RWPE1 (cell line): ENCODE results near the gene COIL.
A peak's percentile ranks its signal among the peaks of the same experiment; 100 is the strongest.

Experiments
- CTCF ChIA-PET: fragments of 350-600 bp; sonication (Branson Sonifier 250); formaldehyde crosslinking; extraction: SDS; loops from one replicate; lab custom pipeline; 2021; lab: Yijun Ruan, JAX
- POLR2A ChIA-PET: fragments of 400-600 bp; formaldehyde crosslinking; extraction: SDS; loops from one replicate; lab custom pipeline; 2020; ENCODE audit warnings: antibody characterized with exemption; ENCODE audit not compliant: low non-redundant PET; lab: Yijun Ruan, JAX
- DNase-seq: peaks from one replicate; pipeline ENCODE4 v3.0.0; 2012; ENCODE audit warnings: low spot score
- H3K27ac ChIP-seq: fragments of 450-650 bp; 2 replicates; pipeline ENCODE4 v1.5.1; 2017
- TF ChIP-seq, protein P1 (sequence below): fragments of 450-650 bp; conservative IDR thresholded peaks from 2 replicates; pipeline ENCODE4 v1.5.1; 2017; ENCODE audit warnings: low read depth, mild to moderate bottlenecking

Gene COIL

DNA sequence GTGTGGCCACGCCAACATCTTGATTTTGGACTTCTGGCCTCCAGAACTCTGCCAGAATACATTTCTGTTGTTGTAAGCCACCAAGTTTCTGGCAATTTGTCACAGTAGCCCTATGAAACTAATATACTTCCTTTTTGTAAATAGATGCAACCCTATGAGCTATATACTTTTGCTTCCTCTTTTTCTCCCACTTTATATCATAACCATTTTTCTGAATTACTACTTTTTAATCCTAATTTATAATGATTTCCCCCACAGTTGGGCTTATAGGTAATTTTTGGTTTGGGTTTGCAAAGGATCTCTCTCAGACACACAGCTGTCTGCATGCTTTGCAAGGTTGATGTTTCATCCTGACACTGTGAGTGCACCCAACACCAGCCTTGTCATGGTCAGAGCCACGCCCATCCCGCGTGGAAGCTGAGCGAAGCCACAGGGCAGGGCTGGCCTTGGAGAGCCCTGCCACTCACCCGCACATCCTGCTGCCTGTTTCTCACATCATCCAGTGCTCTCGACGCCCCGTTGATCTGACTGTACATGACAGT is 52.8 kb downstream of the COIL start:
- TF ChIP-seq, protein P1, sequence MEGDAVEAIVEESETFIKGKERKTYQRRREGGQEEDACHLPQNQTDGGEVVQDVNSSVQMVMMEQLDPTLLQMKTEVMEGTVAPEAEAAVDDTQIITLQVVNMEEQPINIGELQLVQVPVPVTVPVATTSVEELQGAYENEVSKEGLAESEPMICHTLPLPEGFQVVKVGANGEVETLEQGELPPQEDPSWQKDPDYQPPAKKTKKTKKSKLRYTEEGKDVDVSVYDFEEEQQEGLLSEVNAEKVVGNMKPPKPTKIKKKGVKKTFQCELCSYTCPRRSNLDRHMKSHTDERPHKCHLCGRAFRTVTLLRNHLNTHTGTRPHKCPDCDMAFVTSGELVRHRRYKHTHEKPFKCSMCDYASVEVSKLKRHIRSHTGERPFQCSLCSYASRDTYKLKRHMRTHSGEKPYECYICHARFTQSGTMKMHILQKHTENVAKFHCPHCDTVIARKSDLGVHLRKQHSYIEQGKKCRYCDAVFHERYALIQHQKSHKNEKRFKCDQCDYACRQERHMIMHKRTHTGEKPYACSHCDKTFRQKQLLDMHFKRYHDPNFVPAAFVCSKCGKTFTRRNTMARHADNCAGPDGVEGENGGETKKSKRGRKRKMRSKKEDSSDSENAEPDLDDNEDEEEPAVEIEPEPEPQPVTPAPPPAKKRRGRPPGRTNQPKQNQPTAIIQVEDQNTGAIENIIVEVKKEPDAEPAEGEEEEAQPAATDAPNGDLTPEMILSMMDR, result no peak
- peak overlapping the region; percentile 38 for H3K27ac ChIP-seq
- POLR2A ChIA-PET, result no interaction called here
- no peak for DNase-seq
- CTCF ChIA-PET, result no interaction called here

DNA sequence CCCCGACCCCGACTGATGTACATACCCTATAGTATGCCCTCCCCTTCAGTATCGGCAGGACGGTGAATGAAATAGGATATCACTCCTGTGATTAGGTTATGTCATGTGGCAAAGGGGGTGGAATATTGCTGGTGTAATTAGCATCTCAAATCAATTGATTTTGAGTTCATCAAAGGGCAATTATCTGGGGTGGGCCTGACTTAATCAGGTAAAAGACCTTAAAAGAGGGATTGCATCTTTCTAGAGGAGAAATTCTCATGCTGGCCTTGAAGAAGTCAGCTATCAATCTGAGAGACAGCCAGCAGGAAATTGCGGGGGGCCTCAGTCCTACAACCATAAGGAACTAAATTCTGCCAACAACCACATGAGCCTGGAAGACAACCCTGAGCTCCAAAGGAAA is 57.3 kb downstream of the COIL start:
- CTCF ChIA-PET, result interaction anchor here (0.6 kb wide), 1 partner anchor 10 kb away, joined by 4 read pairs; the partner anchor contains the start of gene TRIM25
- TF ChIP-seq, protein P1, result no peak
- POLR2A ChIA-PET, result no interaction called here

DNA sequence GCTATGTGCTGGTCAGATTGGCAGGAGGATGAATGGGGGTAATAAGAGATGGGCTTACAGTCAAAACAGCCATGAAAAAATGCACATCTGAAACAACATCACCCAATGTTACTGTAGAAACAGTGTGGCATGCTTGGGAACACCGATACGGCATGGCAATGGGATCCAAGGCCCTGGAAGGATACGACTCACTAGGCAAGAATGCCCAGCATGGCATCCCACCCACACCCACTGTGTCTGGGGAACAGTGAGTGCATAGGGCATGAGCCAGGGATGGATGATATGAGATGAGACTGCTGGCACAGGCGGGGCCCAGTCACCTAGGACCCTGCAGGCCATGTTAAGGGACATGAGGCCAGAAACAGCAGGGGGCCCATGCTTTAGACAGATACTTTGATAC is 58.5 kb downstream of the COIL start:
- POLR2A ChIA-PET, result no interaction called here
- peak; percentile 90 for DNase-seq
- CTCF ChIA-PET, result no interaction called here
- peak overlapping the region; percentile 74 for H3K27ac ChIP-seq
- TF ChIP-seq, protein P1, result no peak

More for the DNA sequence above, 57.3 kb downstream of the COIL start:
- no peak overlapping the region for H3K27ac ChIP-seq
- DNase-seq, result no peak

DNA sequence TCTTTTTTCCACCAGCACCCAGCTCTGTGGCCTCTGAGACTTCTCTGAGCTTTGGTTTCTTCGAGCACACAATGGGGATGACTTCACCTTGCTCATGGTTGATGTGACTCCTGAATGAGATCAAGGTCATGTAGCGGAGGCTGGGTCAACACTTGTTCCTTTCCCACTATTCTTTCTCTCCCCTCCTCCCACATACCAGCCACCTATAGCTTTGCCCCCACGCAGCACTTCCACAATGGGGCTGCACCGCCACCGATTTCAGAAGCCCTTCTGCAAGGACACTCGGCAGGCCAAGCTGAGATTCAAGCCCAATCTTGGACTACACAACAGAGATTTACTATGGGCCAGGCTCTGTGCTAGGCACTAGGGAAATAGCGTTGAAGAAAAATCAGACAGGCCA is 61.4 kb downstream of the COIL start:
- TF ChIP-seq, protein P1, result no peak
- DNase-seq, result no peak
- POLR2A ChIA-PET, result no interaction called here
- CTCF ChIA-PET, result no interaction called here
- H3K27ac ChIP-seq, result peak overlapping the region; percentile 27; the same call in 1 of the 2 replicates

DNA sequence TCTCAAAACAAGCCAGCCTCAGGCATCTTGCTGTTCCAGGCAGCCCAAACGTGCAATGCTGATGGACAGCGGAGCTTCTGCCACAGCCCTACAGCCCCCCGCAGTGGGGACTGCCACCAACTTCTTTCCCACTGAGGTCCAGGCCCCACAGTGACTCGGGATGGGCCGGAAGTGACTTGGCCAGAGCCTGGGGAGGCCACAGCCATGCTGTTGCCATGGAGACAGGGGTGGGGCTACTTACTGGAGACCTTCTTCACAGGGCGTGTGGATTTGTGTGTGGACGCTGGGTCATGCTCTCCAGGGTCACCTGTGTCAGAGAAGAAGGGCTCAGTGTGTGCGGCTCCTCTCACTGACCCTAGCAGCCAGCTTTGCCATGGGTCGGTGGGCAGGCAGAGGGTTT is 62.0 kb downstream of the COIL start:
- ChIA-PET CTCF (interaction anchor here (0.8 kb wide), 1 partner anchor 310 kb away, joined by 3 read pairs; no protein-coding TSS in a partner anchor), POLR2A (no interaction called here)
- DNase-seq, result no peak
- peak overlapping the region; percentile 27 for H3K27ac ChIP-seq
- TF ChIP-seq, protein P1, result no peak

DNA sequence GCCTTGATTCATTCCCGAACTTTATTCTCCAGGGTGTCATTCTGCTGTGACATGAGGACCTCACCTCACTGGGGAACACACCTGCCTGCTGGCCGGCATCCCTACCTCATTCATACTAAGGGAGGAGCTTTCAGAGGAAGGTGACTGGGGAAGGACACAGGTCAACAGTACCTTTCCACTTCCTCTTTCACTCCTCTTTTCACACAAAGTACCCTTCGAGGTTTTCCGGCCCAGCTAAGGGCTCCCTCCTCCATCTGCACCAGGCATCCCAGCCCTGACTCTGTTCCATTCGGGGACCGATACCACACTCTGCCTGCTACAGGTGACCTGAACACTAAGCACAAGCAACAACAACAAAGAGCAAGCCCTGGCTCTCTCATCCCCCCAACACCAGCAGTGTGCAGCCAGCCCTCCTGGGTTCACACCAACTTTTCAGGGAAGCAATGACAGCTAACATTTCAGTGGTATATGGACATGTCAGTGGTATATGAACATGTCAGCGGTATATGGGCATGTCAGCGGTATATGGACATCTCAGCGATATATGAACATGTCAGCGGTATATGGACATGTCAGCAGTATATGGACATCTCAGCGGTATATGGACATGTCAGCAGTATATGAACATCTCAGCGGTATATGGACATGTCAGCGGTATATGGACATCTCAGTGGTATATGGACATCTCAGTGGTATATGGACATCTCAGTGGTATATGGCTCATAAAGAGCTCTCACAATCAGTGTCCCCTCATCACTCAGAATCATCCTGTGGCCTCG is 63.0 kb downstream of the COIL start:
- TF ChIP-seq, protein P1, result no peak
- H3K27ac ChIP-seq, result no peak overlapping the region
- CTCF ChIA-PET, result no interaction called here
- no peak for DNase-seq
- POLR2A ChIA-PET, result no interaction called here
